ENCODE measurements around the gene RALGAPA1.

GRCh38 chr14:35661875-35662274 lies 147.2 kb downstream of the RALGAPA1 start:
- no peak for TF ChIP-seq FOXM1 (CRISPR knock-in tag; IDR thresholded peaks at IDR 0.05)
- no peak for TF ChIP-seq MEIS2 (CRISPR knock-in tag; IDR thresholded peaks at IDR 0.05)
- no peak for TF ChIP-seq POLR2AphosphoS2 (IDR thresholded peaks at IDR 0.05; ENCODE audit: low read depth, low read length)
- TF ChIP-seq POLR2G (IDR thresholded peaks at IDR 0.05; ENCODE audit: low read depth, low read length), result no peak
